ENCODE measurements around the gene TNIK.
A peak's percentile ranks its signal among the peaks of the same experiment; 100 is the strongest.

TNIK gene

DNA sequence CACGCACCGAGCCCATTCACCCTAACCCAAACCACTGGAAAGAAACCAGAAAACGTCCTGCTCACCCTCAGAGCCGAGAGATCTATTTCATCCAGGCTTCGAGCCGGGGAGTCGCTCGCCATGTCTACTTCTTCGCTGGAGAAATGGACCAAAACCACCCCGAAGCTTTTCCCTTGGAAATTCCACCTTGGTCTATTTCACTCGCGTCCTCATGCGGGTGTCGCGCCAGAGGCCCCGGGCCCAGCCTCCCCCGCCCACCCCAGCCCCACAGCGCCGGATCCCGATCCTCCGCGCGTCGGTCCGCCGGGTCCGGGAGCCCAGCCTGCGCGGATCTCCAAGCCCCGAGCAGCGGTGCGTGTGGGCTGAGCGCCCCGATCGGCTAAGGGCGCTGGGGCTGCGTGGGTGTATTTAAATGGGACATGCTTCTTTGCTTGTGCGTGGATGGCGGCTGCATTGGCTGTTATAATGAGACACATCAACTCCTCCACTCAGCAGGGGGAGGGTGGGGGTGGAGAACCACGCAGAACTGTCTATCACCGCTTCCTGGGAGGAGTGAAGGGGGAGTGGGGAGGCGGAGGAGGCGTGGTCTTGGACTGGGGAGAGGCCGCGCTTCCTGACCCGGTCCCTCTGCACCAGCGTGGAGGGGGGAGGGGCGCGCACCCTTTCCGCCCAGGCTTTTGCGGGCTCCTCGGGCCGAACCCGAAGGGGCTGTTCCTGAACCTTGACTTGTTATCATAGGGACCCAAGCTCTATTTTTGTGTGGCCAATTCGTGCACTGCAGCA lies at the start of gene TNIK:
Gene TNIK (minus strand): TSS at position 464 of the 783 bp plus-strand sequence. CDS start 342 bp downstream, at position 122.
- DNase-seq = peak; percentile 93

DNA sequence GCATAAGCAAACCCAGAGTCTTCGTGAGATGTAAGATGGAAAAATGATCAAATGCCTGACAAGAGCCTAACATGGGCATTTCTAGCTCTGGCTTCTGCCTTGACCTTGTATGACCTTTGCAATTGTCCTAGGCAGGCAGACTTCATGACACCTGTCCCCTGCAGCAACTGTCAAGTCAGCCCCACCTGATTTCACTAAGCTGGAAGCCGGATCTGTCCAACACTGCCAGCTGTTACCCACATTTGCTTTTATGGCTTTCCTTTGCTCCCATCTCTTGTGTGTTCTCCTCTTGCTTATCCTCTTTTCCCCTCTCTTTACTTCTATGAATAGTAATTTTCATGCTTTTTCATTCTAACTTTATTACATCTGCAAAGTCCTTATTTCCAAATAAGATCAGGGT lies 48.5 kb upstream of the TNIK start:
- DNase-seq = no peak

DNA sequence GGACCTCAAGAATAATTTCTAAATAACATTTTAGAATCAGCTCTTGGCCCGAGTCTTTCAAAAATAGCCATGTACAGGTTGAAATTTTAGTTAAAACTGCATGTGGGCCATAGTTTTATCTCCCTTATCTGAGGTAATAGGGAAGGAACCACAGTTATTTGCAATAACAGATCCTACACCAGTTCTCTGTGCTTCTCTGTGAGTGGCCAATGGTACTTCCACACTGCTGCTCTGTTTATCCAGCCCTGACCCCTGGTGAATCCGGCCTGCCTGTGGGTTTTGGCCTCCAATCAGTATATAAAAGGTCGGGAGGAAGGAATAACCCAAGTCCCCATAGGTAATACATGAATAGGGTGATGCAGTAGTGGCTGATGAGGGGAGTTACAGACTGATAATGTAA lies 48.0 kb upstream of the TNIK start:
- DNase-seq = no peak

DNA sequence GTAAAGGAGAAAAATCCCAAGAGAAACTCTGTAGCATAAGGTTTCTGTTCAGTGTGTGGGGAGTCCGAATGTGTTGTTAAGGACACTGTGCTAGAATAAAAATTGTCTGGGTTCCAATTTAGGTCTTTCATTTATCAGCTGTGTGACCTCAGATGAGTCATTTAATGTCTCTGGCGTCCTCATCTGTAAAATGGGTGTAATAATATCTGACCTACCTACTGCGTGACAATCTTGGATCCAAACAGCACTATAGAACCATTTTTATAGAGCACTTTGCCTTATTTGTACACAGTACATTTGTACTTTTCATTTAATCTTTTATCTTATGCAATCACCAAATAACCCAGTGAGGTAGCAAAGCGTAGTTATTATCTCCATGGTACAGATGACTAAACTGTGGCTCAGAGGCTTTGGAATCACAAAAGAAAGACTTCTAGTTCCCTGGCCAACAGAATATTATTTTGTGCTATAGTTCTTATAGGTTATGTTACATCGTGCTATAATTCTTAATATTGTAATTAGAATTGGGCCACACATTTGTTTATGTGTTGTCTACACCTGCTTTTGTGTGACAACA lies 46.6 kb upstream of the TNIK start:
- no peak for DNase-seq

DNA sequence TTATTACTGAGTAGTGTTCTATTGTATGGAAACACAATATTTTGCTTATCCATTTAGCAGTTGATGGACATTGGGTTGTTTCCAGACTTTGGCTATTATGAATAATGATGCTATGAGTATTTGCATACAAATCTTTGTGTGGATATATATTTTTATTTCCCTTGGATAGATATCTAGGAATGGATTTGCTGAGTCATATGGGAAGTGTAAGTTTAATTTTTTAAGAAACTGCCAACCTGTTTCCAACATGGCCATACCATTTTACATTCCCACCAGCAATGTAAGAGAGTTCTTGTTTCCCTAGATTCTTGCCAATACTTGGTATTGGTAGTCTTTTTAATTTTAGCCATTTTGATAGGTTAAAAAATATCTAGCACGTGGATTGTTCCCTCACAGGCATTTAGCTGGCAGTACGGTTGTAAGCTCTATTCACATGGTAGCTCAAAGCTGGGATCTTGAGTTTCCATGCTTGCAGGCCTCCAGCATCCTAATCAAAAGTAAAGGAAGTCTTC lies 45.7 kb upstream of the TNIK start:
- DNase-seq = no peak

DNA sequence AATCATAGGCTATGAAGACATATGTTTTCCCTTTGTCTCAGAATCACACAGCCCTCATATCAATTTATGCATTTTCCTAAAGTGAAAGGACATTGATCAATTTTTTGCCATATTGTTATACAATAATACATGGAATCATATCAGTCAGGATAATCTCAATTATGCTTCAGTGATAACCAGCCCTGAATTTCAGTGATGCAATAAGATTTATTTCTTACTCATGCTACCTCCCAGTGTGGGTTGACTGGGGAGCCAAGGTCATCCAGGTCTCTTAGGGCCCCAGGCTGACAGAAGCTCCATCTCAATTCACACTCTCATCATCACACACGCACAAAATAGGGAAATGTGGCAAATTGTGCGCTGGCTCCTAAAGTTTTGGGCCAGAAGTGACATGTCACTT lies 44.2 kb upstream of the TNIK start:
- no peak for DNase-seq

DNA sequence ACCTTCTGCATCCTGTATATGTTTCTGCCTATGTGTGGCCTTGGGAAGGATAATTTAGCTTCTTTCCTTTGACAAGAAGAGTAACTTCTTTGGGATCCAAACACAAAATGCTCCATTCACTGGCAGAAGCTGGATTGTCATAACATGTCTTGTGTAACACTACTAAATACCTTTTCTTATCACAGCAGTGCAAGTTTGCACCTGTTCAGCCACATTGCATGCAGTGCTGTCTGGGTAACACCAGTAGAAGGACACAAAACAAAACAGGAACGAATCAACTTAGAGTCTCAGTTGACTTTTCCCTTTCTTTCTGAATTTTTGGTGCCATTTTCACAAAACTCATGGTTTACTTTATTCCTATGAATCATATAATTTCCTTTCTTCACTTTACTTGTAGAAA lies 43.6 kb upstream of the TNIK start:
- DNase-seq = no peak

DNA sequence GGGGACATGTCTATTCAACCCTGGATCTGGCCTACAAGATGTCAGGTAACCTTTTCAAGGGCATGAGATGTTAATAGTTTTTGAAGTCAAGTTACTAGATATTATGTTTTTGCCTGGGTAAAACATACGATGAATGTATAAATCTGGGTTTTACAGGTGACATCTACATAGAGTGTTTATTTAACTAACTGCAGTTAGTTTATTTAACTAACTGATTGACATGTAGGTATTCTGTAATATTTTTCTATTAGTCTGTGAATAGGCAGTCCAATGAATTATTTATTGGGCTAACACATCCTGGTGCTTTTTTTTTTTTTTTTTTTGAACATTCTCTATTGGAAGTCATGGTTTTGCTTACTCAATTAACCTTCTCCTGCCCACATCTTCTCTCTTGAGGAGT lies 38.7 kb upstream of the TNIK start:
- no peak for DNase-seq

DNA sequence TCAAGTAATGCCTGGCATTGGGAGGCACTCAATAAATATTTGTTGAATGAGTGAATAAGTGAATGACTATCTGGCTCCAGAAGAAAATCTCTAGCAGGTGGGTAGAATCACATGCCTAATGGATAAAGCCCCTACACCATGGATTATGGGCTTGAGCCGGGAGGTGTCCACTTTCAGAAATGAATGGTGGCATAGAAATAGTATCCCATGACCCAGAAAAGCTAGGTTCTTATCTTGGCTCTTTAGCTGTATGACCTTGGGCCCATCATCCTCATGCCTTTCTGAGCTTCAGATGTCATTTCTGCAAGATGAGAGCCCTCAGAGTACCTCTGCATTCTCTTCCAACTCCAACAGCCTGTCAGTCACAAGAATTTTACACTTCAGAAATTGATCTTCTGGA lies 37.3 kb upstream of the TNIK start:
- DNase-seq = no peak

DNA sequence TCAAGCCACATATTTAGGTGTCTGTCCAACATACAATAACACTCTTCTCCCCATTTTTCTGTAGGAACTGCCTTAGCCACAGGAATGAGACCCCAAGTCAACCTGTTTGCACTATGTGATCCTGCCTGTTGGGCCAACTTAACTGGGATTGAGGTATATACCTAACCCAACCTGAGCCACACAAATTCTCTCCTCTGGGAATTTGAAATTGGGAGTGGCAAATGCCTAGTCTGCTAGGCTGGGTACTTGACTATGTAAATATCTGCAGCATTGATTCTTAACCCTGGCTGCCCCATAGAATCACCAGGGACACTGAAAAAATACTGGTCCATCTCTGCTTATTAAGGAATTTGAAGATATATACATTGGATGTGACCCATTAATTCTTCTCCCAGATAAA lies 35.2 kb upstream of the TNIK start:
- DNase-seq = no peak

DNA sequence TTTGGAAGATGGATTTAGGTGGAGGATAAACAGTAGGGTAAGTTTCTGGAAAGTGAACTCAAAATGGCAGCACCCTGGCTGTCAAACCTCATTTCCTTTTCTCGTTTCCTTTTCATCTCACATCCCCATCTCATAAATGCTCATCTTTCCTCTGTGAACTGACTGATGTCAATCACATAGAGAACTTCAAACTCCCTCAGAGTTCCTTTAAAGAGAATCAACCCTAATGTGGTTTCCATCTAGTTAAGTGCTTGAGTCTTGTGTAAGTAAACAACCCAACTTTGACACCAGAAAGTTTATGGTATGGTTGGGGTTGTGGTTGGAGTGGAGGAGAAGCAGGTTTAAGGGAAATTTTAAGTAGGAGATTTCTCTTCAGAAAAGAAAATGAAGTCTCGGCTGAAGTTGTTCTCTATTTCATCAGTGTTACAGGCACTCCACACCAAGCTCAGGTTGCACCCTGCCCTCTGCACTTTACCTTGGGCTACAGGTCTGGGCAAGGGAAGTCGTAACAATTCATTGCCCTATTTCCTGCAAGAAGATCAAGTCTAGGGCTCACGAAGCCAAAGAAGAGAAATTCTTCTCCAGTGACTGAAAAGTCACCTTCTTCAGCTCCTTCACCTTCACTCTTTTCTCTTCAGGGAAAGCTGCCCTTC lies 34.4 kb upstream of the TNIK start:
- no peak for DNase-seq

DNA sequence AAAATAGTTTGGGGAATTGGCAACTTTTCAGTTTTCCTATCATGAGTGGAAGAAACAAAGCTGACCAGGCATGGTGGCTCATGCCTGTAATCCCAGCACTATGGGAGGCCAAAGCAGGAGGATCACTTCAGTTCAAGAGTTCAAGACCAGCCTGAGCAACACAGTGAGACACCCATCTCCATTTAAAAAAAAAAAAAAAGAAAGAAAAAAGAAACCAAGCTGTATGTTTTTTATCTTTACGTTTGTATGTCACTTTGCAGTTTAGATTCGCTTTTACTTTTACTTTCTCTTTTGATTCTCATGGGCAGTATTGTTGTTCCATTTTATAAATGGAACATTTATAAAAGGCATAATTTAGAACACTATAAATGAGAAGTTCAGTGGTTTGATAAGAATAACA lies 31.2 kb upstream of the TNIK start:
- no peak for DNase-seq

DNA sequence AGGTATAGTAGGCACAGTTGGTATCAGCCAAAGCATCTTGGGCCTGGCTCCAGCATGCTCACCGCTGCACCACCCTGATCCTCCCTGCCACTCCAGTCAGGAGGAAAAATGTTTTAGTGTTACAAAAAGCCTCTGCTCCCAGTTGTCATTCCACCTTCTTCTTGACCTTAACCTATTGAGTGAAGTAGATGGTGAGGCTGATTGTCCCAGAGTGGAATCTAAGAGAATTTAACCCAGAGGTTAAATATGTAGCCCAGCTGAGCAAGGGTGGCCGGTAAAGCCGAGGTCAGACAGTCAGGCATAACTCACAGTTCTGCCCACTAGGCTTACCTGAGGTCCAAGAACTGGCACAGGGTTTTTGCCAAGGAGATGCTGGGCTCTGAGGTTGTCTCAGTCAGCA lies 30.7 kb upstream of the TNIK start:
- DNase-seq = no peak

DNA sequence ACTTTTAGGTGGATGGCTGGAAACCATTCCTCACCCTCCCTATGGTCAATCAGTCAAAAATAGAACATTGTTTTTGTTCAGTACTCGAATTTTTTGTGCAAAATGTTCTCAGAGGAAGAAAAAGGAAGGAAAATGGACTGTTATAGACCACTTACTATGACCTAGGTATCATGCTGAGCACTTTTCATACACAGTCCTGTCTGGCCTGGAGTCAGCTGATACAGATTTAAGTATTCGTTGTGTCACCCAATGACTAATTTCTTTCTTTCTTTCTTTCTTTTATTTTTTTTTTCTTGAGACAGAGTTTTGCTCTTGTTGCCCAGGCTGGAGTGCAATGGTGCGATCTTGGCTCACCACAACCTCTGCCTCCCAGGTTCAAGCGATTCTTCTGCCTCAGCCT lies 29.1 kb upstream of the TNIK start:
- no peak for DNase-seq

DNA sequence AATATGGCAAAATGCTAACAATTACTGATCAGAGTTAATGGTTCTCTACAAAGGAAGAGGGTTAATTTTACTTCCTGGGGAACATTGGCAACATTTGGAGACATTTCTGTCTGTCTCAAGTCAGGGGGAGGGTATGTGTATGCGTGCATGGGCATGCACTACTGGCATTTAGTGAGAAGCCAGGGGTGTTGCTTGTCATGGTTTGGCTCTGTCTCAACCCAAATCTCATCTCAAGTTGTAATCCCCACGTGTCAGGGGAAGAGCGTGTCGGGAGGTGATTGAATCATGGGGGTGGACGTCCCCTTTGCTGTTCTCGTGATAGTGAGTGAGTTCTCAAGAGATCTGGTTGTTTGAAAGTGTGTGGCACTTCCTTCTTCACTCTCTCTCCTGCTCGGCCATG lies 28.3 kb upstream of the TNIK start:
- DNase-seq = no peak

DNA sequence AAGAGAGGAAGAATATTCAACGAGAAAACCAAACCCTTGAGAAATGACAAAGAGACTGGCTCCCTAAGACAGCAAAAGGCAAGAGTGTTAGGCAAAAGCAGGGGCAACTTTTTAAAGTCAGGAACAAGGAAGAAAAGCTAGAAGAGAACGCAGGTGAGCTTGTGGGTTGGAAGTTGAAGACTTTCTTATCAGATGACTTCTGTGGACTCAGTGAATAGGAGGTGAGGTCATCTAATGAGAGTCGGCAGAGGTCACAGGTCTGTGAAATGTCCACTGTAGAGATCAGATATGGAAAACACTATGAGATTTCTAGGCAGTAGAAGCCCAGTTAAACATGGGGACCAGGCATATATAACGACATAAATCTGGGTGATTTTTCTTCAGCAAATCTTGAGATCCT lies 27.2 kb upstream of the TNIK start:
- no peak for DNase-seq

DNA sequence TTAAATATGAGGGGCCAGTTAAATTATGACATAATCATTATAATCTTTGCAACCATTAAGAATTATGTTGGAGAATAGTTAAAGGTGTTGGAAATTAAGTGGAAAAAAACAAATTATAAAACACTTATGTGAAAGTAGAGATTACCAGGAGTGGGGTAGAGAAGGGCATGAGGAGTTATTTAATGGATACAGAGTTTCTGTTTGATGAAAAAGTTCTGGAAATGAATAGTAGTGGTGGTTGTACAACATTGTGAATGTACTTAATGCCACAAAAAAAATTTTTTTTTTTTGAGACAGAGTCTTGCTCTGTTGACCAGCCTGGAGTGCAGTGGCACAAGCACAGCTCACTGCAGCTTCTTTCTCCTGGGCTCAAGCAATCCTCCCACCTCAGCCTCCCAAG lies 25.1 kb upstream of the TNIK start:
- no peak for DNase-seq

DNA sequence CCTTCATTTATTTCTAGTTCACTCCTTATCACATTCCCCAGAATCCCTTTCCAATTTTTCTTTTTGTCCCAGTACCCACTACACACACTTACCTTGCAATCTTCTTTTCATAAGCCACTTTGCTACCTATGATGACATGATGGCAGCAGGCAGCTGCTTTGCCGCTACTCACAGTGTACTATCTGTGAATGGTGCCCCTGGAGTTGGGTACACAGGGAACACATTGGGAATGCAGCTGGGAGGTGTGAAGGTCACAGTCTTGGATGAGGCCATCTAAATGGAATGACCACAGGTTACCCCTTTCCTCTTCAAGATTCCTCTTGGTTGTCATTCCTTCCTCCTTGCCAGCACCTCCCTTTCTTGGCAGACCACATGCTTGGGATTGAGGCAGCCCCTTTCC lies 20.8 kb upstream of the TNIK start:
- DNase-seq = no peak

DNA sequence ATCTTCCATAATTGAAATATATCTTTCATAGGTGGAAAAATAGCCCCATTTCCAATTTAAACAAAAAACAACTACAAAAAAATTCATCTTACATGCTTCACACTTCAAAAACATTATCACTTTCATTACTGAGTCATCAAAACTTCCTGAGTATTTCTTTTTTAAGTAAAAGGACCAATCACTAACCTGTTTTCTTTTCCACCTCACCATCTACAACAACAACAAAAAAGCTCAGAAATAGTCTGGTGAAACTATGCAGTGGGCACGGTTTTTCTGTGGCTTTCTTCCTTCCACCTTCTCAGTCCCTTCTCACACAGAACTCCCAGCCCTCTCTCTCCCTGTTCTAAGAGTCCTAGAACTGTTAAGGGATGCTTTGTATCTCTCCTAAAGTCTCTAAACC lies 20.3 kb upstream of the TNIK start:
- DNase-seq = no peak

DNA sequence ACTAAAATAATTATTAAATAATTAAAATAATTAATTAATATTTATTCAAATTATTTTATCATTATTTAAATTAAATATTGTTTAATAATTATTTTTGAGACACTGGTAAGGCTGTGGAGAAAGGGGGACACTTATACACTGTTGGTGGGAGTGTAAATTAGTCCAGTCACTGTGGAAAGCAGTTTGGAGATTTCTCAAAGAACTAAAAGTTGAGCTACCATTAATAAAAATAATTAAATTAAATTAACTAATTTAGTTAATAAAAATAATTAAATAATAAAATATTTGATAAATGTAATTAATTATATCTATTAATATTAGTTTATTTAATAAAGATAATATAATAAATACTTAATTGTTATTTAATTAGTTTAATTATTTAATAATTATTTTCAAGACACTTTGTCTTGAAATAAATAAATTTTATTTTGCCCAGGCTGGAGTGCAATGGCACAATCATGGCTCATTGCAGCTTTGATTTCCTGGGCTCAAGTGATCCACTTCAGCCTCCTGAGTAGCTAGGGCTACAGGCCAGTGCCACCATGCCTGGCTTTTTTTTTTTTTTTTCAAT lies 16.4 kb upstream of the TNIK start:
- DNase-seq = no peak

DNA sequence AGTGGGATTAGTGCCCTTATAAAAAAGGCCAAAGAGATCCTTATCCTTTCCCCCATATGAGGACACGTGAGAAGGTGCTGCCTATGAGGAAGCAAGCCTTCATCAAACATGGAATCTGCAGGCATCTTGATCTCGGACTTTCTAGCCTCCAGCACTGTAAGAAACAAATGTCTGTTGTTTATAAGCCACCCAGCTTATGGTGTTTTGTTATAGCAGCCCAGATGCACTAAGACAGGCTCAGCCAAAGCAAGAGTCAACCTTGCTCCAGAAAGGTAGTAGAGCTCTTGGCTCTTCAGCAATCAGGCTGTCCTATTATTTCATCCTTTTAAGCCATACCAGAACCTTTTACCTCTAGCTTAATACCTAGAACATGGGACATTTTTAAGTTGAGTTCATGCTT lies 12.3 kb upstream of the TNIK start:
- DNase-seq = no peak

DNA sequence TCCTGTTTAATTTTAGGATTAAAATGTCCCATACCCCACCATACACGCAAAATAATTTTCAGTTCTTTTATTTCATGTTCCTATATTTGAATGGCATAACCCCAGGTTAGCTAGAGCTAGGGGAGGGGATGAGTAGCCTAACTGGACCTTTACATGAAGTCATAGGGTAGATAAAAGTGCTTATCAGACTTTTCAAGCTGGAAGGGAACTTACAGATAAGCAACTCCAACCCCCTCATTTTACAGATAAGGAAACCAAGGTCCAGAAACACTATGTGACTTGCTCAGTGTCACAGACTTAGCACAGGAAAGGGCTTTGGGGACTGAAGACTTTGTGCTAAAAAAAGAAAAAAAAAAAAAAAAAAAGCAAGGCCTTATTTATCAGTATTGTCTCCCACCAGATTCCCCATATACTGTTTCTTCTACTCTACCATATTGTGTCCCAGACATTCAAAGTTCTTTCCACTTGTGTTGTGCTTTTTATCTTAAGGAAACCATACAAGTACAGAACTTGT lies 10.6 kb upstream of the TNIK start:
- no peak for DNase-seq

DNA sequence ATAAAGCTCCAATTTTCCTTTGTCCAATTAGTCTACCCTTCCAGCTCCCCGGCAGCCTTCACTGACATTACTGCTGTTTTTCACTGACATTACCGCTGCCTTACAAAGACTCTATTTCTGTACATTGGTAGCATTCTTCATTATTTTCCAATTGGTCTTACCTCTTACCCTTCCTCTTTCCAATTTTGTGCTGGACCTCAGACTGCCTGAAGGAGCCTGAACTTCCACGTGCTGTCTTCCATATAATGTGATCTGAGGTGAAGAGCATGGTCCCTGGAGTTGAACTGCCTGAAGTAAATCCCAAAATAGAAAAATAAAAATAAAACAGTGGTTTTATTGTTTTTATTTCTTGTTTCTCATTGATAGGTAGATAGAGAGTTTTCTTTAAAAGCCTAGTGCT lies 9.2 kb upstream of the TNIK start:
- DNase-seq = no peak
